ENCODE data around the gene MIPOL1.

- TF ChIP-seq, protein P1, sequence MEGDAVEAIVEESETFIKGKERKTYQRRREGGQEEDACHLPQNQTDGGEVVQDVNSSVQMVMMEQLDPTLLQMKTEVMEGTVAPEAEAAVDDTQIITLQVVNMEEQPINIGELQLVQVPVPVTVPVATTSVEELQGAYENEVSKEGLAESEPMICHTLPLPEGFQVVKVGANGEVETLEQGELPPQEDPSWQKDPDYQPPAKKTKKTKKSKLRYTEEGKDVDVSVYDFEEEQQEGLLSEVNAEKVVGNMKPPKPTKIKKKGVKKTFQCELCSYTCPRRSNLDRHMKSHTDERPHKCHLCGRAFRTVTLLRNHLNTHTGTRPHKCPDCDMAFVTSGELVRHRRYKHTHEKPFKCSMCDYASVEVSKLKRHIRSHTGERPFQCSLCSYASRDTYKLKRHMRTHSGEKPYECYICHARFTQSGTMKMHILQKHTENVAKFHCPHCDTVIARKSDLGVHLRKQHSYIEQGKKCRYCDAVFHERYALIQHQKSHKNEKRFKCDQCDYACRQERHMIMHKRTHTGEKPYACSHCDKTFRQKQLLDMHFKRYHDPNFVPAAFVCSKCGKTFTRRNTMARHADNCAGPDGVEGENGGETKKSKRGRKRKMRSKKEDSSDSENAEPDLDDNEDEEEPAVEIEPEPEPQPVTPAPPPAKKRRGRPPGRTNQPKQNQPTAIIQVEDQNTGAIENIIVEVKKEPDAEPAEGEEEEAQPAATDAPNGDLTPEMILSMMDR (IDR thresholded peaks at IDR 0.05) = no peak
- TF ChIP-seq EP300 (IDR thresholded peaks at IDR 0.05) (no peak), POLR2A (IDR thresholded peaks at IDR 0.05) (no peak)
Observed at GRCh38 chr14:37501877-37502276, 304.1 kb downstream of the MIPOL1 start.

Measured in tibial nerve (tissue), 4 donors.